LNCAP (cell line): ENCODE results near the gene RASAL2.

Experiments used
- TF ChIP-seq, protein P1 (sequence below): fragments of 450-650 bp; IDR thresholded peaks from 2 replicates; pipeline ENCODE4 v1.5.1; 2017; ENCODE audit warnings: mild to moderate bottlenecking

RASAL2 gene

GRCh38 chr1:178232949-178233348 lies 139.0 kb downstream of the RASAL2 start:
- TF ChIP-seq, protein P1, sequence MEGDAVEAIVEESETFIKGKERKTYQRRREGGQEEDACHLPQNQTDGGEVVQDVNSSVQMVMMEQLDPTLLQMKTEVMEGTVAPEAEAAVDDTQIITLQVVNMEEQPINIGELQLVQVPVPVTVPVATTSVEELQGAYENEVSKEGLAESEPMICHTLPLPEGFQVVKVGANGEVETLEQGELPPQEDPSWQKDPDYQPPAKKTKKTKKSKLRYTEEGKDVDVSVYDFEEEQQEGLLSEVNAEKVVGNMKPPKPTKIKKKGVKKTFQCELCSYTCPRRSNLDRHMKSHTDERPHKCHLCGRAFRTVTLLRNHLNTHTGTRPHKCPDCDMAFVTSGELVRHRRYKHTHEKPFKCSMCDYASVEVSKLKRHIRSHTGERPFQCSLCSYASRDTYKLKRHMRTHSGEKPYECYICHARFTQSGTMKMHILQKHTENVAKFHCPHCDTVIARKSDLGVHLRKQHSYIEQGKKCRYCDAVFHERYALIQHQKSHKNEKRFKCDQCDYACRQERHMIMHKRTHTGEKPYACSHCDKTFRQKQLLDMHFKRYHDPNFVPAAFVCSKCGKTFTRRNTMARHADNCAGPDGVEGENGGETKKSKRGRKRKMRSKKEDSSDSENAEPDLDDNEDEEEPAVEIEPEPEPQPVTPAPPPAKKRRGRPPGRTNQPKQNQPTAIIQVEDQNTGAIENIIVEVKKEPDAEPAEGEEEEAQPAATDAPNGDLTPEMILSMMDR = no peak

GRCh38 chr1:178237121-178237520 lies 143.2 kb downstream of the RASAL2 start:
- TF ChIP-seq, protein P1 = no peak

DNA sequence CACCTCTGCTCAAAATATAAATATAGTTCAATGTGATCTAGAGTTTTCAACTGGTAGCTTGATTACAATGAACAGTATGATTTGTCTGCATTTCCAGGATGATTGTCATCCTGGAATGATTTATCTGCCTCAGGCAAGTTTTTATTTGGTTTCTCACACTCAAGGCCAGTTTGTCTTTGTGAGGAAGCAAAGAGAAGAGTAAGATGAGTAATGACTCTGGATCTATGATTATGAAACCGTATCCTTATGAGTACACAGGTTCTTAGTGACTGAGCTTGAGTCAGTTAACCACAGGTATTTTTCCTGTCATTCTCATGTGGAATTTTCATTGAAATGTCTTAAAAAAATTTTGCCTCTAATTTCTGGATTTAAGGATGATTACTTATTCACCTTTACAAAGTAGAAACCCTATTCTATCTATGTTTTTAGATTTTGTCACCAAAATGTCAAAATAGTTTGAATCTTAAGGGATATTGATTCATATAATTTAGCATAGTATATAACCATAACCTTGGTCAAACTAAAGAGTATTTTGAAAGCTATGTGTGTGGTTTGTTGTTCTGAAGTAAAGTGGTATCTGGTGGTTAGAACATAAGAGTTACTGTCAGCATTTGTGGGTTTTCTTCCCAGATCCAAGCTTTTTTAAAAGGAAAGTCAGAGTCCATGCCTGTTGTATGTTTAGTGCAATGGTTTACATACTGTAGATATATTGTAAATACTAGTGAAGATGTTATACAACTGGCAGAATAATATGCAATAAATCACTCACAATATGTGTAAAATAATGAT lies 145.0 kb downstream of the RASAL2 start:
- TF ChIP-seq, protein P1 = no peak

GRCh38 chr1:178241057-178241456 lies 147.2 kb downstream of the RASAL2 start:
- TF ChIP-seq, protein P1 = no peak

GRCh38 chr1:178241837-178242236 lies 147.9 kb downstream of the RASAL2 start:
- TF ChIP-seq, protein P1 = no peak

DNA sequence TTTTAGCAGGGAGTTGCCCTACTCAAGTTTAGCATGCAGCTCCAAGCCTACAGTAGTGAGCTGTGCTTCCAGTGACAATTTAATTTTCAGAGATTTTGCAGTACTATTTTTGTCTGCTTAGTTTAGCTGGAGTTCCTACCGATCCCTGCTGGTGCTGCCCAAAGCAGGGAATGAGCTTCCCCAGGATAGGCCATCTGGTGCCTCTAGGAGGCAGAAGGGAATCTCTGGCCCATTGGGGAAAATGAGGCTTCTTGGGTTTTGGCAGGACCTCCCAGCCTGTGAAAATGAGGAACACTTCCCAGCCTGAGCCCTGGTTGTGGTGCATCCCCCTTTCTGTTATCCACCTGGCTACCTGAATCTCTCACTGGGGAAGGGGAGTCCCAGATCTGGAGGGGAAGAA lies 149.2 kb downstream of the RASAL2 start:
- TF ChIP-seq, protein P1 = no peak

DNA sequence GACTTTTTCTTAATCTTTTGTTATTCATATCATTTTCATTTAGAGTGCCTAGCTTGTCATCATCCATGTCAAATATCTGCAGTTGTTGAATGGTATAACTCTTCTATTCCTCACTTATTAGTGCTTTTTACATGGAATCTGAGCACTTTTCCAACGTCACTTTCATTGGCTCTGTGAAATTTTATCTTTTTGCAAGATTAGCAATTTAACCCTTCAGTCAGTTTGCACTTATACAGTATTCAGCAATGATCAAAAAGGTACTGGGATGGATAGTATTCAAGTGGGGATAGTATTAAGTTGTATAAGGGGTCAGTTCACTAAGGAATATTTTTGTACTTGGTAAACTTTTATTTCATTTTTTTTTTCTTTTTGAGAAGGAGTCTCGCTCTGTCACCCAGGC lies 150.0 kb downstream of the RASAL2 start:
- TF ChIP-seq, protein P1 = no peak
